GM19035 (cell line): ENCODE results near the gene RADIL.
"Not testable (repeated sequence)": the region's sequence is repeated elsewhere in the genome, so short reads cannot be mapped to it uniquely, and the experiment has no call there.

Experiments used
- ATAC-seq: cut with Tn5 transposase; IDR thresholded peaks from one replicate; pipeline ENCODE4 v1.9.1; 2021; ENCODE audit not compliant: unreplicated experiment

The RADIL gene

DNA sequence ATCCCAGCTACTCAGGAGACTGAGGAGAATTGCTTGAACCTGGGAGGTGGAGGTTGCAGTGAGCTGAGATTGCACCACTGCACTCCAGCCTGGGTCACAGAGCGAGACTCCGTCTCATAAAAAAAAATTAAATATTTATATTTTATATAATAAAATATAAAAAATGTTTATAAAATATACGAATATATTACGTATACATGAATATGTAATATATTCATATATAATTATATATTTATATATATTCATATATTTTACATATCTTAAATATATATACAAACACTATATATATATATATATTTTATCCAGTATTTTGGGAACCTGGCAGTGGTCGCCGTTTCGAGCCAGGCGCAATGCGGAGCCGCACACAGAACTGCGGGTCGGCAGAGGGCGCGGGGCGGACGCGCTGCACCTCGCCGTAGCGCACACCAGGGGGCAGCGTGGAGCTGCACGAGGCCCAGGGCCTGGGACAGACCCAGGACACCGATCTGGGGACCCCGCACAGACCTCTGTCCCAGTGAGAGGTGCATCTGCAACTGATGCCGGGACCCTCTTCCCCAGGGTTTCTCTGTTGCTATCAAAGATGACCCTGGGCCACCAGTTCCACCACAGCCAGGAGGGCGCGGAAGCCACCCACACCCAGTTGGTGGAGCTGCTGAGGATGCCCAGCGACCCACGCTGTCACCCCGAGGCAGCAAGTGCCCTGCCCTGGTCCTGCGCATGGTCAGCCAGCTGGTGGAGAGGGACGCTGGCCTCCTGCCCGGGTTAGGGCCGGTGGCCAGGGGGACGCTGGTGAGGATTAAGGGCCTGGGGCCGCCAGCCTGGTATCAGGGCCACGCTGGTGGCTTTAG is 85.4 kb downstream of the RADIL start:
- ATAC-seq: no peak

DNA sequence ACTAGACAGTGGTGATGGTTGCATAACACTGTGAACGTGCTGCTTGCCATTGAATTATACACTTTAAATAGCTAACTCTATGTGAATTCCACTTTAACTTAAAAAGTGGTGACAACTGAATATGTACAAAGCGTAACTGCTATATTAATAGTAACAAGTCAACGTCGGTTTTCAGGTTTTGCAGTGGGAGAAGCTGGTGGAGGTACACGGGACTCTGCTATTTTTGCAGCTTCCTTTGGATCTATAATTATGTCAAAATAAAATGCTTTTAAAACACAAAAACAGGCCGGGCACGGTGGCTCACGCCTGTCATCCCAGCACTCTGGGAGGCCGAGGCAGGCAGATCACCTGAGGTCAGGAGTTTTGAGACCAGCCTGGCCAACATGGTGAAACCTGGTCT is 87.1 kb downstream of the RADIL start:
- ATAC-seq: no peak

DNA sequence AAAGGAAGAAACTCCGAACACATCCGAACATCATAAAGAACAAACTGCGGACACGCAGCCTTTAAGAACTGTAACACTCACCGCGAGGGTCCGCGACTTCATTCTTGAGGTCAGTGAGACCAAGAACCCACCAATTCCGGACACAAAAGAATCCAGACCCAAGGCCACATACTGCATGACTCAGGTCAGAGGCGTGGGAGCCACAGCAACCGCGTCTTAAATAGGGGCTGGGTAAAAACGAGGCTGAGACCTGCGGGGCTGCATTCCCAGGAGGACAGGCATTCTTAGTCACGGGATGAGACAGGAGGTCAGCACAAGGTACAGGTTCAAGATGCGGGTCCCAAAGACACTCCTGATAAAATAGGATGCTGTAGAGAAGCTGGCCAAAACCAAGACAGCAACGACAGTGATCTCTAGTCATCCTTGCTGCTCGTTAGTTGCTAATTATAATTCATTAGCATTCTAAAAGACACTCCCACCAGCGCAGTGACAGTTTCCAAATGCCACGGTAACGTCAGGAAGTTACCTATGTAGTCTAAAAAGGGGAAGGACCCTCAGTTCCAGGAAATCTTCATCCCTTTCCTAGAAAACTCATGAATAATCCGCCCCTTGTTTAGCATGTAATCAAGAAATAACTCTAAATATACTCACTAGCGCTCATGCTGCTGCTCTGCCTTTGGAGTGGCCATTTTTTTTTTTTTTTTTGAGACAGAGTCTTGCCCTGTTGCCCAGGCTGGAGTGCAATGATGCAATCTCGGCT is 88.7 kb downstream of the RADIL start:
- ATAC-seq: no peak

DNA sequence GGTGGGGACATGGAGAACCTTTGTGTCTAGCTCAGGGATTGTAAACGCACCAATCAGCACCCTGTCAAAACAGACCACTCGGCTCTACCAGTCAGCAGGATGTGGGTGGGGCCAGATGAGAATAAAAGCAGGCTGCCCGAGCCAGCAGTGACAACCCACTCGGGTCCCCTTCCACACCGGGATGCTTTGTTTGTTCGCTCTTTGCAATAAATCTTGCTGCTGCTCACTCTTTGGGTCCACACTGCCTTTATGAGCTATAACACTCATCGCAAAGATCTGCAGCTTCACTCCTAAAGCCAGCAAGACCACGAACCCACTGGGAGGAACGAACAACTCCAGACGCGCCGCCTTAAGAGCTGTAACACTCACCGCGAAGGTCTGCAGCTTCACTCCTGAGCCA is 89.3 kb downstream of the RADIL start:
- ATAC-seq: not testable (repeated sequence)

DNA sequence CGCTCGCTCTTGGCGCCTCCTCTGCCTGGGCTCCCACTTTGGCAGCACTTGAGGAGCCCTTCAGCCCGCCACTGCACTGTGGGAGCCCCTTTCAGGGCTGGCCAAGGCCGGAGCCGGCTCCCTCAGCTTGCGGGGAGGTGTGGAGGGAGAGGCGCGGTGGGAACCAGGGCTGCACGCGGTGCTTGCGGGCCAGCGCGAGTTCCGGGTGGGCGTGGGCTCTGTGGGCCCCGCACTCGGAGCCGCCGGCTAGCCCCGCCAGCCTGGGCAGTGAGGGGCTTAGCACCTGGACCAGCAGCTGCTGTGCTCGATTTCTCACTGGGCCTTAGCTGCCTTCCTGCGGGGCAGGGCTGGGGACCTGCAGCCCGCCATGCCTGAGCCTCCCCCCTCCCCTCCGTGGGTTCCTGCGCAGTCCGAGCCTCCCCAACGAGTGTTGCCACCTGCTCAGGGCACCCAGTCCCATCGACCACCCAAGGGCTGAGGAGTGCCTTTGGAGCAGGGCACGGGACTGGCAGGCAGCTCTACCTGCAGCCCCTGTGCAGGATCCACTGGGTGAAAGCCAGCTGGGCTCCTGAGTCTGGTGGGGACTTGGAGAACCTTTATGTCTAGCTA is 90.0 kb downstream of the RADIL start:
- not testable (repeated sequence) for ATAC-seq

DNA sequence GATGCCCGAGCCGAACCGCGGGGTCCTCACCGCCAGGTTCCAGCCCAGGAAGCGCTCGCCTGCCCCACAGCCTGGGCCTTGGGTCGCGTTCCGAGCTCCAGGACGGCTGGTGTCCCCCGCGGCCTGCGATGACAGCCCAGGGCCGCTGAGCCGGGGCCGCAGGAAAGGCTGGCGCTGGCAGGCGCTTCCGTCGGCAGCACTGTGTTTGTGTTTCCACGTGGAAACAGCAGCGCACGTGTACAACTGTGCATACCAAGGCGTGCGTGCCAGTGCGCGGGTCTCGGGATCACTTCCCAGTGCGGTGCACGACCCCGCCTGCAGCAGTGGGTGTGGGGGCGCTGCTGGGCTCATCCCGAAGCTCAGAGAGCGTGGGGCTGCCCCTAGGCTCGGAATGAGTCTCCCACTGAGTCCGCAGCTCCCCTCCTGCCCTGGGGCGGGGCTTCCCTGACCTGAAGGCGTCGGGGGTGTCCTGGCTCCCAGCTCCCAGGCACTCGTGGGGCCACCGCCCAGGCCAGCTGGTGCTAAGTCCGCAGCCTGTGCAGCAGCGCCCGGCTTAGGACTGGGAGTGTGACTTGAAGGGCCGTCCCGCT is 90.9 kb downstream of the RADIL start:
- no peak for ATAC-seq

DNA sequence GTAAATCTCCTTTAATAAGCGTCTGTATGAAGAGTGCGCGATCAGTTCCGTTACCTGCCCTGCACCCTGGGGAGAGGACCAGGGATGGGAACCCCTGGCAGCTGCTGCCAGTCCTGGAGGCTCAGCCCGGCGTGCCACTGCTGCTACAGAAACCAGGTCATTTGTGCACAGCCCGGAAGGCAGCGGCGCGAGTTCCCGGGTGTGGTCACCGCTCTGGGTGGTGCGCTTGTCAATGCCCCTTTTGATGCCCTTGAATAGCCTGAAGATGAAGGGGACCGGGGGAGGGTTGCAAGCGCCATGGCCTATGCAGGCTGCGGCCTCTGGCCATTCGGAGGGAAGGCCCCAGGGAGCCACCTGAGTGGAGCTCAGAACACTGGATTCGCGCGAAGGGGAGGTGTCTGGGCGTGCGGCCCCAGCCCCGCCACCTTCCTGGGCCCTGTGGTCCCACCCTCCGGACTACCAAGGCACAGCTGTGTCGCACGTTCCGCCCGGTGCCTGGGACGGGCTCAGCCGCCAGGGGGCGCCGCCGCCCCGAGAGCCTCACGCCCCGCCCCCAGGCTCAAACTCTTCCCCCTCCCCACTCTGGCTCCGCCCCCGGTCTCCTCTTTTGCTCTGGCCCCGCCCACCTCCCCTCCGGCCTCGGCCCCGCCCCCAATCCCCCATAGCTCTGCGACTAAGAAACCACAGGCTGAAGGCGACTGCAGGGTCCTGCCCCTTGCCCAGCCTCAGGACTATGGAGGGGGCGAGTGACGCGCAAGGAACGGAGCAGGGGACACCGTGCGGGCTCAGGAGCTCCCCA is 91.6 kb downstream of the RADIL start:
- ATAC-seq: no peak

DNA sequence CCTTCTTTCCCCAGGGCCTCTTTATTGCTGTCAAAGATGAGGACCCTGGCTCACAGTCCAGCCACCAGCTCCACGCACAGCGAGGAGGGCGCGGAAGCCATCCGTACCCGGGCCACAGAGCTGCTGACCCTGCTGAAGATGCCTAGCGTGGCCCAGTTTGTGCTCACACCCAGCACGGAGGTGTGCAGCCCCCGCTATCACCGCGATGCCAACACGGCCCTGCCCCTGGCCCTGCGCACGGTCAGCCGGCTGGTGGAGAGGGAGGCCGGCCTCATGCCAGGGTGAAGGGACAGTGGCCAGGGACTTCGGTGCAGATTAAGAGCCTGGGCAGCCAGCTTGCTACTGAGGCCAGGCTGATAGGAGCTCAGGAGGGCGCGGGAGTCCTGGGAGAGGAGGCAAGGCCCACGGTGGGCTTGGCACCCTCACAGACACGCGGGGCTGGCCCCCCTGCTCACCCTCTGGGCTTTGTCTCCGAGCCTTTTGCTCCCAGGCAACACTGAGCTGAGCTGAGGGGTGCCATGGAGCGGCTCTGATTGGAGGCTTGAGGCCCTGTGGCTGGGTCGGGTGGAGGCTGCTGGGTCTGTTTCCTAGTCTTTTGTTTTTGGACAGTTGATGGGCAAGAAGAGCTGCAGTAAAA is 92.3 kb downstream of the RADIL start:
- ATAC-seq: no peak

DNA sequence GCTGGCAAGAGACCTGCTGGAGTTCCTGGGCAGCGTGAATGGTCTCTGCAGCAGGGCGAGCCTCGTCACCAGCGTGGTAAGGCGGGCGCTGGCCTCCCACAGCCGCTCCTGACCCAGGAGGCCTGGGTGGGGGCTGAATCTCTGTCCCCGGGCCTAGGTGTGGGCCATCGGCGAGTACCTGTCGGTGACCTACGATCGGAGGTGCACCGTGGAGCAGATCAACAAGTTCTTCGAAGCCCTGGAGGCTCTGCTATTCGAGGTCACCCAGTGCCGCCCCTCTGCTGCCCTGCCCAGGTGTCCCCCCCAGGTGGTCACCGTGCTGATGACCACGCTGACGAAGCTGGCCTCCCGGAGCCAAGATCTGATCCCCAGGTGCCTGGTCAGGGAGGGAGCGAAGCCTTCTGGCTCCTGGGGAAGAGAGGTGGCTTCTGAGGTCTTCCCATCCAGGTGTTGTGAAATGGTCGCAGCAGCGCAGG is 93.0 kb downstream of the RADIL start:
- no peak for ATAC-seq

DNA sequence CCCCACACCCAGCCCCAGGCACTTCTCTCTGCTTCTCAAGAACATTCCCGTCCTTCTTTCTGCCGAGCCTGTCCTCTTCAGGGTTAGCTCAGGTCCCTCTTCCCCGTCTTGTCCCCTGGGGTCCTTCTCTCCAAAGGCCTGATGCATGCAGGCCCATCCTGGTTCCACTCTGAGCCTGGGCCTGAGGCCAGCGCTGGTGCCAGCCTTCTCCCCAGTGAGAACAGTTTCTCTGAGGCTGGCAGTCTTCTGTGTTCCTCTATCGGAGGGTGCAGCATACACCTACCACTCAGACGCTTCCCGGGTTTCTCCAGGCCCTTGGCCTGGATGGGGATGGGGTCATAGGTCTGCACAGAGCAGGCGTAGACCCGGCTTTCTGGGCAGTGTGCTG is 93.4 kb downstream of the RADIL start:
- no peak for ATAC-seq

DNA sequence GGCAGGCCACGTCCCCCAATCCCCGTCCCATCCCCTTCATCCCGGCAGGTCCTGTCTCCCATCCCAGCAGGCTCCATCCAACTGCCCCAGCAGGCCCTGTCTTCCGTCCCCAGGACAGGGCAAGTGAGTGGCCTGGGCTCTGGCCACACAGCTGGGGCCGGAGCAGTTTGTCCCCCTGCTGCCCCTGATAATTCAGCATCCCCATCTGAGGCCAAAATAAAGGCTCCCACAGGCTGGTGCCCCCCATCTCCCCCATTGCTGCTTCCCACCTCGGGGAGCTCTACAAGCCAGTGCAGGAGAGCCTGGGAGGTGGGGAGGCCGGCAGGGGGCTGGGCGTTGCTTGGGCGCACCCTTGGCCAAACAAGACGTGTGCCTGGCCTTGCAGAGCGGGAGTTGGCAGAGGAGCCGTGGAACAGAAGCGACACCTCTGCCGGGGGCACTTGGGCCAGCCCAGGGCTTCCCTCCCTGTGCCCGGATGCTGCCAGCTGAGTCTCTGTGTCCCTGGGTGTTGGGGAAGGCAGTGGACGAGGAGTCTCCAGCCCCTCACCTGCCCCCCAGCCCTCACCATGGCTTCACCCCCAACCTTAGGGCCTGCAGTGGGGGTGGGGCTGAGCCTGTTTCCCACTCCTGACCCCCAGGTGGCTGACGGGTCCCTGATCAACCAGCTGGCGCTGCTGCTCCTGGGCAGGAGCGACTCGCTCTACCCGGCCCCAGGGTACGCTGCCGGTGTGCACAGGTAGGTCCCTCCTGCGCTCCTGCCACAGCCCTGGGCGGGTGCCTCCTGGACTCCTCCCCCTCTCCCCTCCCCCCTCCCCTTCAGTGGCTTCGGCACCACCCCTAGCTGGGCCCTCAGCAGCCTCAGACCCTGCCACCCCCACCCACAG is 94.1 kb downstream of the RADIL start:
- no peak for ATAC-seq

DNA sequence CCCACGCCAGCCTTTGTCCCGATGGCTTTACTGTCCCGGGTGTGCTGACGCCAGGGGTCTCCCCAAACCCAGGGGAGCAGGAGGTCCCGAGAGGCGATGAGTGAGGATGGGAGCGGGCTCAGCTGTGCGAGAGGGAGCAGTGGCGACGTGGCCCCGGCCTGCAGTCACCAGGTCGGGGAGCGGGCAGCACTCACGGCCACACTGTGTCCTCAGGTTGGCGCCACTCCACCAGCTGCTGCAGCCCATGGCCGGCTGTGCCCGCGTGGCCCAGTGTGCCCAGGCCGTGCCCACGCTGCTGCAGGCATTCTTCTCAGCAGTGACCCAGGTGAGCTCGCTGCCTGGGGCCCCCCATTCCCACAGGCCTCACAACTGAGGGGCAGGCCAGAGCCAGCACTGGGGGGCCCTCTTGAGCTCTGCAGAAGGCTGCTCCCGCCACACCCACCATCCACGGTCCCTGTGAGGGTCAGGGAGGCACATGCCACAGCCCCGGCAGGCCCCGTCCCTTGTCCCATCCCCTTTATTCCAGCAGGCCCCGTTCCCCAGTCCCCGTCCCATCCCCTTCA is 94.8 kb downstream of the RADIL start:
- no peak for ATAC-seq

DNA sequence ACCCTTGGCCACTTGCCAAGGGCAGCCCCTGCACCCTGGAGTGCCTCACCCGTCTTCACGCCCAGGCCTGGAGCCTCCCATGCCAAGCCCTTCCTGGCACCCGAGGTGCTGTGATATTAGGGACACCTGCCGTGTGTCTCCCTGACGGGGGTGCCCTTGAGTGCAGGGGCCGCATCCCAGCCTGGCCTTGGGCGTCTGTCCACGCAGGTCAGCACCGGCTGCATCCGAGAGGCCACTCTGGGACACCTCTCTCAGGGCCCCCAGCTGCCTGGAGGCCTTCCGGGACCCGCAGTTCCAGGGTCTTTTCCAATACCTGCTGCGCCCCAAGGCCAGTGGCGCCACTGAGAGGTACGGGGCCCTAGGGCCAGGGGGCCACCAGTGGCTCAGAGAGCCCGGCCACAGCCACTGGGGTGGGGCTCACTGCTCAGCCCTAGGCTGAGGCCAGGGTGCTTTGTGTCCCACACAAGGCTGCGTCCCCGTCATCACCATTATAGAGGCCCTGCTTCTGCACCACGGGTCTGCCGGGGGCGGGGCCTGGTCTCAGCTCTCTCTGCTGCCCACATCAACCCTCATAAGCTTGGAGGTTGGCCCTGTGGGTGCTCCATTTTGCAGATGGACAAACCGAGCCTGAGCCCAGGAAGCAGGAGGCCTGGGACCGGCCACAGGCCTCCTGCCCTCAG is 95.4 kb downstream of the RADIL start:
- ATAC-seq: no peak

DNA sequence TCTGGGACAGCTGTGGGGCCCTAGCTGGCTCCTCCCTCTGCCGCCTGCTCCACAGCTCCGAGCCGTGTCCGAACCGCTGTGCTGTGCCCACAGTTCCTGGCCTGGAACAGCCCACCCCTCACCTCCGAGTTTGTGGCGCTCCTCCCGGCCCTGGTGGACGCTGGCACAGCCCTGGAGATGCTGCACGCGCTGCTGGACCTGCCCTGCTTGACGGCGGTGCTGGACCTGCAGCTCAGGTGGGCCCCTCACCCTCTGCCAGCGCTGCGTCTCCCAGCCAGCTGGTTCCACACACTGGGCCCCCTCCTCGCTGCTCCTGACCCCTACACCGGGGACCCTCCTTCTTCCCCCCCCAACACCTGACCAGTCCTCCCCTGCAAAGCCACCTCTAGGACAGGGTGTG is 96.0 kb downstream of the RADIL start:
- no peak for ATAC-seq

DNA sequence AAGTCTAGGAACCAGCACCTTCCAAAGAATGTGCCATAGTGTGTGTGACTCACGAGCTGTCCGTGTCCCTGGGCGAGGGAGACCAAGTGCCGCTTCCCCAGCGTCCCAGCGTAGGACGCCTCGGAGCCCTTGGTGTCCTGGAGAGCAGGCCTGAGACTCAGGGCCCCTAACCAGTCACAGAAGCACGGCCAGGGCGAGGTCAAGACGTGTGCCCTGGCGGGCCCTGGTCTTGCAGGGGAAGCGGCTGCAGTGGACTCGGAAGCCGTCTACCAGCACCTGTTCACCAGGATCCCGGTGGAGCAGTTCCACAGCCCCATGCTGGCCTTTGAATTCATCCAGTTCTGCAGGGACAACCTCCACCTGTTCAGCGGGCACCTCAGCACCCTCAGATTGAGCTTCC is 97.5 kb downstream of the RADIL start:
- no peak for ATAC-seq

DNA sequence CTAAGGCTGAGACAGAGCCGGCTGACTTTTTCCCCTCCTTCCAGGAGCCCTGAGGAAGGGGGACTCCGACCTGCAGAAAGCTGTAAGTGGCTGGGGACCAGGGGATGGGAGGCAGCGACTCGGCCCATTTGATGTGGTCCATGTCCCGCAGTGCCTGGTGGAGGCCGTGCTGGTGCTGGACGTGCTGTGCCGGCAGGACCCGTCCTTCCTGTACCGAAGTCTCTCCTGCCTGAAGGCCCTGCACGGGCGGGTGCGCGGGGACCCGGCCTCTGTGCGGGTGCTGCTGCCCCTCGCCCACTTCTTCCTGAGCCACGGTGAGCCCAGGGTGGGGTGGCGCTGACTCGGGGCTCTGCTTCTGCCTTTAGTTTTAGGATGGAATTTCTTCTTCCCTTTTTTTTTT is 98.1 kb downstream of the RADIL start:
- ATAC-seq: no peak

DNA sequence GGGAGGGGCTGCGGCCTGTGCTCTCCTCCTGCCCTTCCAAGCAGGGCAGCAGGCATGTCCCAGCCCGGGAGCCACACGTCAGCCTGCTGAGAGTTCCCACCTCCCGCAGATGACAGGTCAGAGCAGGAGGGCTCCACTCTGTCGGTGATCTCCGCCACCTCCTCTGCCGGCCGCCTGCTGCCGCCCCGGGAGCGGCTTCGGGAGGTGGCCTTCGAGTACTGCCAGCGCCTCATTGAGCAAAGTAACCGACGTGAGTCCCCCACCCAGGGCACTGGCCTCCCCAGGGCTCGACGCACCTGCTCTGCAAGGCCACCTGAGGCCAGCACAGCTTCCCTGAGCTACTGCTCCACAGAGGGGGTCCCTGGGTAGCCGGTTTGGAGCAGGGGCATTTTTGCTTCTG is 98.7 kb downstream of the RADIL start:
- no peak for ATAC-seq

DNA sequence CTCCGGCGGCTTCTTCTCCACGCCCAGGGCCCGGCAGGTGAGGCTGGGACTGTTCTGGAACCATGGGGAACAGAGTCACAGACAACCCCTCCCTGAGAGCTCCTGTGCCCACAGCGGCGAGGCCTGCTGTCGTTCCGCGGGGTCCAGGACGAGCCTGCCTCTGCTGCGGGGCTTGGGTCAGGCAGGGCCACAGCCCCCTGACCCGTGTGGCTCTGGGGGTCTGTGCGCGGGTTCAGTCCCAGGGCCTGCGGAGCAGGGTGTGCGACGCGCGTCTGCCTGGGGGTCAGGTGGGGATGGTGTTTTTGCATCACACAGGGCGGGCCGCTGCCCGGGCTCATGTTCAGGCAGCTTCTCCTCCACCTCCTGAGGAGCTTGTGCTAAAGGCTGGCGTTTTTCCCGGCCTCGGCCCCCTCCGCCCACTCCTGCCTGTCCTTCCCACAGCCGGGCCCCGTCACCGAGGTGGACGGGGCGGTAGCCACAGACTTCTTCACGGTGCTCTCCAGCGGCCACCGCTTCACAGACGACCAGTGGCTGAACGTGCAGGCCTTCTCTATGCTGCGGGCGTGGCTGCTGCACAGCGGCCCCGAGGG is 99.7 kb downstream of the RADIL start:
- no peak for ATAC-seq
